Body of pancreas (tissue), 4 donors: ENCODE data around the gene KLHL36.

Experiments
- CTCF ChIP-seq, 7 experiments: fragments of 450-650 bp in 4 of 7; fragments of 200-600 bp in 3 of 7; sonication (generic) in 3 of 7; IDR thresholded peaks; one replicate each; pipeline ENCODE4 v1.5.1; 2016 to 2019; ENCODE audit warnings: antibody characterized with exemption in 7 of 7
- POLR2A ChIP-seq, 3 donors: fragments of 450-650 bp; IDR thresholded peaks; one replicate each; pipeline ENCODE4 v1.6.1; 2016; ENCODE audit warnings: antibody characterized with exemption in 3 of 3, mild to moderate bottlenecking in 2 of 3

DNA sequence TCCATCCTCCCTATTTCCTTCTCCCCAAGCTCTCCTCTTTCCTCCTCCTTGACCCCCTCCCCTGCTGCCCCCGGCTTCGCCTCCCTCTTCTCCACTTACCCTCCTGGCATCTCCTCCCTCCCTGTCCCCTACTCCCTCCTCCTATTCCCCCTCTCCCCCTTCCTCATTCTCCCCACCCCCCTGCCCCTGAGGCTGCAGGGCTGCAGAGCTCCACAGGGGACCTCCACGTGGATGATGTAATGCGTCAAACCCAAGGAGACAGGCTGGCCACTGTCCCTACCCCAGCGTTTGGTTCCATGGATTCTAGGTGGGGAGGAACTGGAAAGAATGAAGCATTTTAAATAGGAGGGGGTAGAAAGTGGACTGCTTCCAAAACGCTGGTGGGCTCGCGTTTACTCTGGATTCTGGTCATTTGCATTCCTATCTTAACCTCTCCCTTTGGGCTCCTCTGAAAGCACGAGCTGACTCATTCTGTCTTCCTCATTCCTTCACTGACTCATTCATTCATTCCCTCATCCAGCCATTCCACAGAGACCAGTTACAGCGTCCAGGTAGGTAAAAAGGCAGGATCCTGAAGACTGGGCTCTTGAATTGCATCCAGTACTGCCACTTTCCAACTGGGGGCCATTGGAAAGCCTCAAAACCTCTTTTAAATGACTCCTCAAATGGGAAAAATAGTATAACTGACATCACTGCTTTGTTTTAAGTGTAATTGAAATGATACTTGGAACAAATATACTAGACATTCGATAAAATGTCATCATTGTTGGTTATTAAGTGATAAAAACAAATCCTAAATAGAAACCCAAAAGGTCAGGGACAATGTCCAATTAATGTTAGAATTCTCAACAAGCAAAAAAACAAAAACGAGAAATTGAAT lies 29.5 kb upstream of the KLHL36 start:
- peak in 1 of 3 donors; percentile 10 for TF ChIP-seq POLR2A (IDR thresholded peaks at IDR 0.05)
- TF ChIP-seq CTCF (IDR thresholded peaks at IDR 0.05): peak in 3 of 7 experiments; percentile 6 to 22 (median 7)
